ENCODE measurements around the gene B4GALT1. TPM values are rescaled to one million over a fixed set of nuclear protein-coding genes. Genes with fewer than 3 reads are reported as not detected.

B4GALT1 gene
- polyA plus RNA-seq, 3 donors = 80.3 to 119 (median 115) TPM

DNA sequence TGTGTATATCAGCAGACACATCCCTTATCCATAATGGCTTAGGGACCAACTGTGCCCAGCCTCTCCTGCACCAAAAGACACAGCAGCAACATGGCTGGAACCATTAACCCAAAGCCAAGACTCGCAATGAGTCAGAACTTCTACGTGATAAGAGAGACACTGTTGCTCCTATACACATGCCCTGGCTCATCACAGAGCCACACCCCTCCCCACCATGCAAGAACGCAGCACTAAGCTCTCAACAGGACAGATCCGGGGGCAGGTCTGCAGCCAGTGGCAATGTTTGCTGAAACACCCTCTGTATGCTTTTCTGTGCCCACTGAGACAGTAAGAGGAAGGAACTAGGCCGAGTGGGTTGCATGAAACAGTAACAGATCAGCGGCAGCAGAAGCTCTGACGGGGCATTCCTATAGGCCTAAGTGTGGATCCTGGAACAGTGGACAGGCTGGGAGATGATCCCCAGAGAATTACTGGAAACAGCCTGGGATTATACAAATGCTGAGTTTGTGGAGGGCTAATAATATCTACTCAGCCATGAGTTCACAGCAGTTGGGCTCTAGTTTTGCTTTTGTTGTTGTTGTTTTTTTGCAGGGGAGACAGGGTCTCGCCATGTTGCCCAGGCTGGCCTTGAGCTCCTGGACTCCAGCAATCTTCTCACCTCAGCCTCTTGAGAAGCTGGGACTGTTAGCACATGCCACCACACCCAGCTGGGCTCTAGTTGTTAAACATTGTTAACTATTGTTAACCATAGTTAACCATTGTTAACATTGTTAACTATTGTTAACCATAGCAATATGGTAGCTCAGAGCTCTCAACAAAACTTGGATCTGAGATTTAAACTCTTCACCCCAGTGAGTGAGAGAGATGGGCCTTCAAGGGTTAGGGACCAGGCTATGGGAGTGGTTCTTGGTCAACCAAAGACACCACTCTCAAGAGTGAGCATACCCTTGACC, 41.0 kb downstream of the B4GALT1 start:
- DNase-seq (ENCODE audit: low read depth in 3 of 3, low spot score in 2 of 3) = no peak

DNA sequence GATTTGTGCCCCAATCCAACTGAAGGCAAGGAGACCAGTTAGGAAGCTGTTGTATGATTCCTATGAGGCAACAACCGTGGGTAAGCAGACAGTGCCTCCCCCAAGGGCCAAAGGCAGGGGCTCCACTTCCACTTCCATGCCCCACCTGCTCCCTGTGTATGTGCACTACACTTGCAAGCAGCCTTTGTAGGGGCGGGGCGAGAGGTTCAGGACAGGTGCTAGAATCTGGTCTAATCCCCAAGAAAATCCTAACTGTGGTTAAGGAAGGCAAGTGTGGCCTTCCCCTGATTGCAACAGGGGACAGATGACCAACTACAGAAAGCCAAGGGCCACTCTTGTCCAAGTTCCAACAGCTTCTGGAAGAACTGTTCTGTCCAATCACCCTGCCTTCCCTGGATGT, 41.7 kb downstream of the B4GALT1 start:
- DNase-seq (ENCODE audit: low read depth in 3 of 3, low spot score in 2 of 3) = no peak

DNA sequence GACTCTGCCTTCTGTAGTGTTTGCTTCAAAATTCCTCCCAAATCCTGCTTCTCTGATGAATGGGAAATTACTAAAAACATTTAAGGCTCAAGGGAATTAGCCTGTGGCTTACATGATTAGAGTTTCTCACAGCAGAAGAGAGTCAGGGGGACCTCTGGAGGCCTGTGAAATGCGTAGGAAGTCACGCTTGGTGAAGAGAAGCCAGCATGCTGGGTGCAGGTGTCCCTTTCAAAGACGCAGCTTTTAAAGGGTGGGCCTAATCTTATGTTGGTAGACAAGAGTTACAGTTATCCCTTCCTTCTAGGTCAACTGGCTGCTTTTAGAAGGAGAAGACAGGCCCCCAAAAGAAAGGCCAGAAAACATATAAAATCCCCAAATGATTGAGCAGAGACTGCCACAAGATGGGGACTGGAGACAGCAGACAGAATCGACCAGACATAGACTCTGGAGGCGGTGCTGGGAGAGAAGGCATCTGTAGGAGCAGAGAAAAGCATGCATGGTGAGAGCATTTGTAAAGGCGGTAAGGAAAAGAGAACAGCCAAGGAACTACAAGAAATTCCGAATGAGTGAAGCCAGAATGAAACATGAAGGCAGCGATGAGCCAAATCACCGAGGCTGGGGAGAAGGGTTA, 42.3 kb downstream of the B4GALT1 start:
- DNase-seq (ENCODE audit: low read depth in 3 of 3, low spot score in 2 of 3) = no peak

DNA sequence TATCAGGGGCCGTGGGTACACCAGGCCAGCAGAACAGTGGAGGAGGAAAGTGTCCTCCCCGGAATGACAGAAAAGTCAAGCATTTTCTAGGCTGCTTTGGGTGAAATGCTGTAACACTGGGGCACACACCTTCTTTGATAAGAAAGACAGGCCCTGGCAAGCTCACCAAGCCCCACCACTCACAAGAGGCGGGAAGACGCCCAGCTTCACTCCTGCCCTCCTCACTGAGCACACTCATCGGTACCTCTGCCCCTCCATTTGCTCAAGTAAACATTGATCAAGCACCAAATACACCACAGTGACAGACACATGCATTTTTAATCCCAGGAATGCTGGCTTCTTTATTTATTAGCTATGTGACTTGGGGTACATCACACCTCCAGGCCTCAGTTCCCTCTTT, 43.1 kb downstream of the B4GALT1 start:
- no peak for DNase-seq (ENCODE audit: low read depth in 3 of 3, low spot score in 2 of 3)

DNA sequence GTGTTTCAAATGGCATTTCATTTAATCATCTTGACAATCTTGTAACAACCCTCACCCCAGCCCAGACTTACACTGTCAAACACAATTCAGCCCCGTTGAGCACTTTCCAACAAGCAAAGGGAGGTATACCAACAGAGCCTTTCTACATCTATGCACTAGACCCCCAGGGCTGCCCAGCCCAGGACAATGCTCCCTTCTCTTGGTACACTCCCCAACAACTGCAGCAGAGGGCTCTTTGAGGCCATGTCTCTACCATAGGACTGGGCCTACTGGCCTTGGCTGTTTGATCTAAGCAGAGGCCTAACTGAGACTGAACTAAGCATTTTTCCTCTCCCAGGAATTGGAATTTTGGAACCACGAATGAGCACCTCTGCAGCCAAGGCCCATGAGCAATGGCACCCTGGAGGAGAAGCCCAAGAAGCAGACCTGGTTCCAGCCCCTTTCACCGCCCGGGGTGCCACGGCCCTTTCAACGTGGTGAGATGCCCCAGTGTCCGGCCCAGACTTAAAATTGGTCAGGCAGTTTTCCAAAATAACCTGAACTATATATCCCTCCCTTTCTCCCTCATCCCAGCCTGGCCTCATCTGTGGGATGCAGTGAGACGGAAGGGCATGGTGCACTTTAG, 43.6 kb downstream of the B4GALT1 start:
- DNase-seq (ENCODE audit: low read depth in 3 of 3, low spot score in 2 of 3) = no peak

DNA sequence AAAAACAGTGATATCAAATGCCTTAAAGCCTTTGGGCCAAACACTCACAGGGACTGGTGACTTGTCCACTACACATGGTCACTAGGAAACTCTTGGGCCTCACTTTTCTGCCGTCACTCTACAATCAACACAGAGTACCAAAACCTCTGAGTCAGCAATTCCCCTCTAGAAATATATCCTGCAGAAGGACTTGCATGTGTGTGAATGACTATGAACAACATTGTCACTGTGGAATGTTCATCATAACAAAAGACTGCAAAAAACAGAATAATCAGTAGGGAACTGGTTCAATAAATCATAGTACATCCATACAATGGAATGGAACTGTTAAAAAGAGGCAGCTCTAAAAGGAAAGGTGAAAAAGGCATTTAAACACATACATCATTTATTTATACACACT, 46.5 kb downstream of the B4GALT1 start:
- no peak for DNase-seq (ENCODE audit: low read depth in 3 of 3, low spot score in 2 of 3)

DNA sequence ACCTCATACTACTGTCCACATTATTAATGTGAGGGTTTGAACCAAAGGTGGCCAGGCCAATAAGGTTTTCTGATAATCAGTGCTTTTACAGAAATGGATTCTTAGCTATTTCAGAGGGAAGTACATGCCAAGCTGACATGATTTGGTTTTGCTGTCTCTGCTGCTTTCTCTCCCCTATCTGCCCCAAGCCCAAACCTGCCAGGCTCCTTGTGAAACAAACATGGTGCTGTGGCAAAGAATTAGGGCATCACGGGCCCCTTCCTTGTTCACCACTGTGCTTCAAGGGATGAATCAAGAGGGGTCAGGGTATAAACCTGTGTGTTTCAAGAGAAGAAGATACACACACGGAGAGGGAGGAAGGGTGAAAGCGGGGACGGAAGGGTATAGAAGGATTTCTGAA, 49.3 kb downstream of the B4GALT1 start:
- no peak for DNase-seq (ENCODE audit: low read depth in 3 of 3, low spot score in 2 of 3)

DNA sequence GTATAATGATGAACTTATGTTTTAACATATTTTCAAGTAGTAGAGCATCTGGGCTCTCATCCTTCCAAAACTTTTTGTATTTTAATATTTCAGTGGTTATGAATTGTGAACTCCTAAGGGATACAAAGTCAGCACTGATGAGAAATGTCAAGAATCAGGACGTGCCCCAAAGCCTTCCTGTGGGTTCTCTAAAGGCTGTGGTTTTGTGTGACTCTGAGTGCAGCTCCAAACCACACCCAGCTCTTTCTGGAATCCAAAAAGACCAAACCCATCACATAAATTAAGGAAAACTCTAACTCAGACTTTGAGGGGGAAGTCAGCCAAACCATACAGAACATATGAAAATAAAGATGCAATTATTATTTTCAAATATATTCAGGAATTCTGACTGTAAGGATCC, 49.8 kb downstream of the B4GALT1 start:
- no peak for DNase-seq (ENCODE audit: low read depth in 3 of 3, low spot score in 2 of 3)

DNA sequence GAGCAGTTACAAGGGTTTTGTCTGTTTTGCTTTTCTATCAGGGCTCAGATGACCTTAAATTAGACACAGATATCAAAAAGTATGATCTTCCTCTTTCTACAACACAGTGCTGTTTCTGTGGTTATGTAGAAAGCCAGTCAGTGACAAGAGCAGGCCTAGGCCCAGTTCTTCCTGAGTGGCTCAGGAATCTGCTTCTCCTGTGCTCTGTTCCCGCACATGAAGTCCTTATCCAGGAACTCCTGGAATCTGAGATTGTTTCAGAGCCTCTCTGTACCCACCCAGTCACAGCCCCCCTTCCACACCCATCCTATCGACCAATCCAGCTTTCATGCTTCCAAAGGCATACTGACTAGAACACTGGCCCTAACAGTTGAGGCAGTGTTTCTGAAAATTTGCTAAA, 50.3 kb downstream of the B4GALT1 start:
- DNase-seq (ENCODE audit: low read depth in 3 of 3, low spot score in 2 of 3) = no peak

DNA sequence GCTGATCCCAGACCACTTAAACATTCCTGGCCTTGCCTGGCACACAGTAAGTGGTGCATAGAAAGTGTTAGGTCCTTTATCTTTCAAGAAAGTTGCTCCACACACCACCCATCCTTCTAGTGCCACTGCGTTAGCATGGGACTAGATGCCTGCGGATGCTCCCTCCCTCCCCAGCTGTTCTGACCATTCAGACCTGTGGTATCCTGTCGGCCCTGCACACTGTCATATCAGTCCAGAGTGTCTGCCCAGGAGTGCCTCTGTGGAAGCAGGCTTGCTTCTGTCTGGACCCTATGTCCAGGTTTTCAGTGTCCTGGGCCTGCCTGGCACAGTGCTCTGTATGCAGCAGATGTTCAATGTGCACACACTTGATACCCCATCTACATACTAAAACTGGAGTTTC, 52.4 kb downstream of the B4GALT1 start:
- no peak for DNase-seq (ENCODE audit: low read depth in 3 of 3, low spot score in 2 of 3)

DNA sequence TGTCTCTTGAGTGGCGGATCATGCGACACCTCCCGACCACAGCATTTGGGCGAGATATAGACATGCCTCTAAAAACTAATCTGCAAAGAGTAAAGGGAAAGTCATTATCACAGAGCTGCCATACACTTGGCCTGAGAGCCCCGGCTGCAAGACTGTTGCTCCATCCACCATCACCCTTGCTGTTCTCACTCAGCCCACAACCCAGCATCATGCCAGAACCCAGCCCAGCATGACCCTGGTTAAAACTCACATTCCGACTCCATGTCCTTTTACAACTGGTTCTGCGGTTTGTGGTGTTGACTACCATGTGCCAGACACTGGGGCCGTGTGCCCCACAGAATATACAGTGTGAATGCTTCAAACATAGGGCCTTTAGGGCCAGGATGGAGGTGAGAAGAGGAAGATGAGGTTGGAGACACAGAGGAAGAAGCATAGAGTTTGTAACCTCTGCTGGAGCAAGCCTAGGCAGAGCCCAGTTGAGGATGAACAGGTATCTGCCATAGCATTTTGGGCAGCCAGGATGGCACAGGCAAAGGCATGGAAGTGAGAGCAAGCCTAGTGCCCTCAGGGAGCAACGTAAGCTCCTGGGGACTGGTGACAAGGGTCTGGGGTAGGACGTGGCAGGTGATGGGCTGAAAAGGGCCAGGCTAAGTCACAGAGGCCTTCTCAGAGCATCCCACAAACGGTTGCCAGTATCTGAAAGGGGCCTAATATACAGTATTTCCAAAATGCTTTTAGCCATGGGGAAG, 53.2 kb downstream of the B4GALT1 start:
- no peak for DNase-seq (ENCODE audit: low read depth in 3 of 3, low spot score in 2 of 3)

DNA sequence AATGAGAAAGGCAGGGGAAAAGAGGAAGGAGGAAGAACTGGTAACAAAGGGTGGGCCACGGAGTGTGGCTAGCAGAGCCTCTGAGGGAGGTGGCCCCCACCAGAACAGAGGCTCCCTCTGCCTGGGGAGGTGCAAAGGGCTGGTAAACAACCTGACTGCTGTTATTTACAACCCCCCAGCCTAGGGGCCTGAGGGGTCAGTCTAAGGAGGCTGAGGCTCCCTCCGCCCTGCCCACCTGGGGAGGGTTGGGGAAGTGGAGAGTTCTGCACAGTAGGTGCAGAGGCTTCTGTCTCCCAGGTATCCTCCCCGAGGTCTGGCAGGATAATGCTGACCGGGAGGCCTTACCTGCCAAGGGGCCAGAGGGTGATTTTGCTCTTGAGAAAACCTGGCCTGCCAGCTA, 55.0 kb downstream of the B4GALT1 start:
- DNase-seq (ENCODE audit: low read depth in 3 of 3, low spot score in 2 of 3) = no peak

DNA sequence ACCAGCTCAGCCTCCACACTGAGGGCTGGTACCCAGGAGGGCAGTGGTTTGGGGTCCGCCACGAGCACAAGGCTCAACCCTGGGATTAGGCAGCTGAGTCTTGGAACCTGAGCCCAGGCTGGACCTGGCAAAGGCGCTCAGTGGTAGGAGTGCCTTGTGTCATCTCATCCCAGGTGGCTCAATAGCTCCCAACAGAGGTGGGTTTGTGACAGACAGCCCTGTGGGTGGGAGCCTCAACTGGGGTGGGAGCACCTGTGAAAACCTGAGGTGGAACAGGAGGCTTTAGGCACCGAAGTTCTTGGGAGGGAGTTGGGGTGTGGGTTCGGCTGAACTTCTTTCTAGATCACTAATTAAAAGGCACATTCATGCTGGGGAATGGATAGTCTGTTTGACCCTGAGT, 55.5 kb downstream of the B4GALT1 start:
- no peak for DNase-seq (ENCODE audit: low read depth in 3 of 3, low spot score in 2 of 3)

DNA sequence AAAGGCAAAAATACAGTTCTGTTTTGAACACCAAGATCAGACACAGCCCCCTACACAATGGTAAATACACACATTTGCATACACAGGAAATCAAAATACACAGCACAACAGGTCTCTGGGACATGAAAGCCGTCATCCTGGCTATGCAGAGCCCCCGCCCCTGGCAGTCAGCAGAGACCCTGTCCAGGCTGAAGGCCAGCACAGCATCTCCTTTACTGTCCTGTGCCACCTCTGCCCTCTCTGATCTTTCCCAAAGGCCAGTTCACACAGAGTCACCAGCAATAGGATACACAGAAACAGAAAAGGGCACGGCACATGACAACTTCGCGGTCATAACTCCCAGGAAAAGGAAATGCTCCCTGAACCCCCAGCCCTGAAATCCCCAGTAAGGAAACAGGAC, 56.5 kb downstream of the B4GALT1 start:
- DNase-seq (ENCODE audit: low read depth in 3 of 3, low spot score in 2 of 3) = no peak

DNA sequence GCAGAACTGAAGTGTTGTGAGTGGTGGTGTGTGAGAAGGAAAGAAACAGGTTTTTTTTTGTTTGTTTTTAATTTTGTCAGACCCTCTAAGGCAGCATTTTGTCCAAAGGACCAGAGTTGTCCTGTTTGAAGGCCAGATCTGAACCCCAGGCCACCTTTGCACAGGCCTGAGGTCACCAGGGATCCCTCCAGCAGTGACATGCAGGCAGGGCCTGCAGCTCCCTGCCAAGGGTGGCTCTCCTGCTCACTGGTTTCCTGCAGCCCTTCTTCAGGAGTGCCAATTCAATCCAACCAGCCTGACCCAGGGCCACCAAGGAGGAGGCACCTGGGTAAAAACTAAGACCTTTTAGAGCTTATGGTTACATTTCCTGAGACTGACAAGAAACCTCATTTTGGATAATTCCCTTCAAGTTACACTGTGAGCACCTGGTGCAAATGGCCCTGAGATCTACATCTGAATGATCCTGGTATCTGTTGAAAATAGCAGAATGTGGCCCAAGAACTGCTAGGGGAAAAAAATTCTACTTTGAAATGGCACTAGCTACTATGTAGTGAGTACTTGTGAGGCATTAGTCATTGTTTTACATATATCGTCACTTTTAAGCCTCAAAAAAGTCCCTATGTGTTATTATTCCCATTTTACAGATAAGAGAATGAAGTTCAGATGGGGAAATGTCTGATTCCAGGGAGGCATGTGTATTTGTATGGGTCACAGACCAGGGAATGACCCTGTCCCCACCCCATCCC, 57.1 kb downstream of the B4GALT1 start:
- DNase-seq (ENCODE audit: low read depth in 3 of 3, low spot score in 2 of 3) = no peak

DNA sequence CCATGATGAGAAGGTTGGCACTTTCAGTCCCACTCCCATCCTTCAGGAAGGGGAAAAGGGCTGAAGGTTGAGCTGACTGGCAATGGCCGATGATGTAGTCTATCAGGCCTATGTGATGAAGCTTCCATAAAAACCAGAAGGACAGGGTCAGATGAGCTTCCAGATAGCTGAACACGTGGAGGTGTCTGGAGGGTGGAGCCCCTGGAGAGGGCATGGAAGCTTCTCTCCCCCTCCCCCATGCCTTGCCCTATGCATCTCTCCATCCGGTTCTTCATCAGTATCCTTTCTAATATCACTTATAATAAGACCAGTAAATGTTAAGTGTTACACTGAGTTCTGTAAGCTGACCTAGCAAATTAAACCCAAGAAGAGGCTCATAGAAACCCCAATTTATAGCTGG, 58.0 kb downstream of the B4GALT1 start:
- no peak for DNase-seq (ENCODE audit: low read depth in 3 of 3, low spot score in 2 of 3)

DNA sequence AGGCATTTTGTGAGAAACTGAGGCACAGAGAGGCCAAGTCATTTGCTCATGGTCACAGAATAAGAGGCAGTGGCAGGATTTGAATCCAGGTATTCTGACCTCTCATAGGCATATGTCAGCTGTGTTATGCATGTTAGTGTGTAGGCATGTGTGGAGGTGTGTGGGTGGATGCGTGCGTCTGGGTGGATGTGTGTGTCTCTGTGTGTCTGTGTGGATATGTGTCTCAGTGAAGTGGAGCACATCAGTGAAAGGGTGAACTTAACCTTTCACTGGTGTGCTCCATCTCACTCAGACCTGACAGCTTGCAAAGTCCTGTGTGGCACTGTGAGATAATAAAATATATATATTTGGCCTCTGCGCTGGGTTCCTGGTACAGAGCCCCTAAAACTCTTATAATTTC, 58.7 kb downstream of the B4GALT1 start:
- DNase-seq (ENCODE audit: low read depth in 3 of 3, low spot score in 2 of 3) = no peak

DNA sequence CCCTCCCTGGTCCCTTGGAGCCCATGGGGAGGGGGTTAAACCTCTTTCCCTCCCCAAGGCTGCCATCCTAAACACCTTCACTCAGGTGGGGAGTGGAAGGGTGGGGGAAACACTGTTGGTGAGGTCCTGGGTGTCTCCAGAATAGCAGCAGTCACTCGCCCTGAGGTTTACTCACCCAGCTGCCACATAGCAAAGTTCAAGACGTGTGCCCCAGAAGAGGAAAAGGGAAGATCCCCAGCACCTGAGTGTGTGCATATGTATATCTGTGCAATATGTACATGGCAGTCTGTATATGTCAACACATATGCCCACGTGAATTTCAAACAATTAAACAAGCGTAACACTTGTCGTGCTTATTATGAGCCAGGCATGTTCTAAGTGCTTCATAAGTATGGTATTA, 59.4 kb downstream of the B4GALT1 start:
- DNase-seq (ENCODE audit: low read depth in 3 of 3, low spot score in 2 of 3) = no peak

DNA sequence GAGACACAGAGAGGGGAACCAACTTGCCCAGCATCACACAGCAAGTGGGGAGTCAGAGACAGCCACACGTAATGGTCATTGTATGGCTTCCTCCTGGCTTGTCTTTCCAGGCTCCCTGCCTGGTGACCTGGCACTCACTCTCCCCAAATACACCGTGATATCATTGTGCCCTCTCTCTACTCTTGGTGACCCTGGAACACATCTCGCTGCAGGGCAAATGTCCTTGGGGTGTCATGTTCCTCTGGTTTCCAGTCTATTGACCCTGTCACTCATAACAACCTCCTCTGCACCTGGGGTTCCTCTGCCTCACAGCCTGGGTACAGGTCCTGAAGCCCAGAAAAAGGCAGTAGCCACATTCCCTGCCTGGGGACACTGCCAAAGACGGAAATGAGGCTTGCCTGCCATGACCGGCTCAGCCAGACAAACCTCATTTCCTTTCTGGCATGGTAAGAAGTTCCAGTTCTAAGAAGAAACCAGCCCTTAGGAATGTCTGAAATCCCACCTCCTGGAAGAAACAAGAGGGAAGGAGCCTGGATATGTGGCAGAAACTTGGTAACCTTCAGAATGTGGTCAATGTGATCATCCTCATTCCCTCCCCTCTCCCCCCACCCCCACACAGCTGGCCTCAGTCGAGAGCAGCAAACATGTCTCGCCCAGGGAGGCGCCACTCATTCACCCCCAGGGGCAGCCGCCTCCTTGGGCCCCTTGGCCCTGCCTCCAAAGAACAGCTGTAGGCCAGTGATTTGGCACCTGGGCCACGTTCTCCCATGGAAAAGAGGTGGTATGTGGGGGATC, 60.1 kb downstream of the B4GALT1 start:
- DNase-seq (ENCODE audit: low read depth in 3 of 3, low spot score in 2 of 3) = no peak

DNA sequence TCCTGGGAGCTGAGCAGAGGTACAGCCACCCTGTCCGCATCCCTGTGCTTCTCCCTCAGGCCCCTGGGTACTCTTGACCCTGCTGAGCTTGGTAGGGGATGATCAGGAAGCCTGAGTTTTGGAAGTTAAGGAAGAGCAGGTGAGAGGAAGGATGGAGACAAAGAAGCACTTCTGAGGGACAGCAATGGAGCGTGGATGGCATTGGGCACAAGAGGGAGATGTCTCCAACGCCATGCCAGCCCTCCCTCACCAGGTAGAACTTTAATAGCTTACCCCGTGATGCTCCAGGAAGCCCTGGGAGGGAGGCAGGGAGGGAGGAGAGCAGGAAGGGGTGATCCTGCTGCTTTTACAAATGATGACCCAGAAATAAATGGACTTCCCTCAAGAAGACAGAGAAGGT, 60.8 kb downstream of the B4GALT1 start:
- no peak for DNase-seq (ENCODE audit: low read depth in 3 of 3, low spot score in 2 of 3)

Data from right renal cortex interstitium (tissue), 3 donors.